GM19452 (cell line): ENCODE measurements around the gene SH3RF1.
"Not testable (repeated sequence)": the region's sequence is repeated elsewhere in the genome, so short reads cannot be mapped to it uniquely, and the experiment has no call there.

Experiments
- ATAC-seq: cut with Tn5 transposase; IDR thresholded peaks from one replicate; pipeline ENCODE4 v1.9.1; 2021; ENCODE audit not compliant: unreplicated experiment

Gene SH3RF1

DNA sequence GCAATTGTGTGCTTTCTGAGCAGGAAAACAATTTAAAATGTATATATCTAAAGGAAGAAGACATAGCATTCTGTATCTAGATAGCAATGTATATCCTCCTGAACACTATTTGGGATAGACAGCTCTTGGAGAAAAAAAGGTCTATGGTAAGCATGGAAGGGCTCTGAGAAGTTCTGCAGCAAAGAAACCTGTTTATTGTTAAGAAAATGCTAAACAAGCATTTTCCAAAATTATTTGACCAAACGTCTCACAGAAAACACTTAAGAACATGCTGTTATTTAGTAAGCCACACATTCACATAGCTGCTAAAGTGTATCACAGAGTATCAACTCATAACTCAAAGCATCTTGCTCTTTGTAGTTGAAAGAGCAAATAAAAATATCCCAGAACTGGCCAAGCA is 67.9 kb downstream of the SH3RF1 start:
- ATAC-seq = no peak

DNA sequence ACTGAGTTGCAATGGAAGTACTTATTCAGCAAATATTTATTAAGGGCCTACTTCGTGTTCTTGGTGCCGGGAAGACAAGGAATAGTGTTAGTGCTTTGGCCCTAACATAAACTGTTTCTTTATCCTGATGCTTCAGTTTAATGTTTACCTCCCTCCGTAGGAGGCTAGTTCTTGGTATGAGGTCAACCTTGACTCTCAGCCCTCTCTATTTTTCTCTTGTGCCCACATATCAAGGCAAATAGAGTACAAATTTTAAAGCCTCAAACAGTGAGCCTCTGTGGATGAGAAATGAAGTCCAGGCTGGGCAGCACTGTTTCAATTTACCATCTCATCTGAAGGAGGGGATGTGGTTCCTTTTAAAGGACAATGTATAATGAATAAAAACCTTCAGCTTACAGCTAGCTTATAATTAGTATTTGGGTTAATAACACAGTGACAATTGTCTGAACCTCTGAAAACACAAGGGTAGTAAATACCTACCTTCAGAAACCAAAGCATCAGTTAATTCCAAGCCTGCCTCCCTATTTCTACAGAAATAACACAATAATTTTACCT is 68.5 kb downstream of the SH3RF1 start:
- ATAC-seq = no peak

DNA sequence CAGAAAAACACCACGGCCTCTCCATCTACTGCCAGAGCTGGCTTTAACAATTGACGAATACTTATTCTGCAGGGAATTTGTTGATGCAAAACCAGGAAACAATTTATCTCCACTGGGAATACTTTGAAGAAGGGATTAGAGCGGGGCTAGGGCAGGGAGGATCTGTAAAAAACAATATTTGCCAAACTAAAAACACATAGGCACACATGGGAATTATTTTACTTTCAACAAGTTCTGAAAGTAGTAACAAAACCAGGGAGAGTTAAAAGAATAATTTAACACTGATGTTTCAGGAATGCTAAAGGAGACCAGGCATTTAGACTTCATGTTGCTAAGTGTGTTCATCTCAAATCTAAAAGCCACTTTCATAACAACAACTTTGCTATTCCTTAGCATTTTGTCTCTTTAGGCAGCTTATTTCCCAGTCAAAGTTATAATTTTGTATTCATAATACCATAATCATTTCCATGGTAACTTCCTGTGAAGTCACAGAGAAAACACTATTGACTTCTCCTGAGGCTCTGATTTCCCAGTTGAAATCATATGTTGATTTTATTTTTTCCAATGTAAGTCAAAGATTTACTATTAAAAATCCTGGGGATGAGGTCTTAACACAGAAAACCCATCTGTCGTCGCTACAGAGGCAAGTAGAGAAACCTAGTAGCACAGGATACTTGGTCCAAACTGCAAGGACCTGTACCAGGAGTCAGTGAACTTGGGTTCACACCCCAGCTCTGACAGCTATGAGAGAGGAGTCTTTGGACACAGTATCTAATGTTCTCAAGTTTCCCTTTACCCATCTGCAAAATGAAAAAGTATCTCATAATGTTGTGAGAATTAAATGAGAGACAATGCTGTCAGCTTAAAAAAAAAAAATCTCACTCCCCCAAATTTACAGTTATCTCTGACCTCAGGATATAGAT is 69.3 kb downstream of the SH3RF1 start:
- no peak for ATAC-seq

GRCh38 chr4:169200361-169201030 is 70.3 kb downstream of the SH3RF1 start:
- ATAC-seq = no peak

- ATAC-seq = no peak
Observed at GRCh38 chr4:169199184-169199583, 71.6 kb downstream of the SH3RF1 start.

DNA sequence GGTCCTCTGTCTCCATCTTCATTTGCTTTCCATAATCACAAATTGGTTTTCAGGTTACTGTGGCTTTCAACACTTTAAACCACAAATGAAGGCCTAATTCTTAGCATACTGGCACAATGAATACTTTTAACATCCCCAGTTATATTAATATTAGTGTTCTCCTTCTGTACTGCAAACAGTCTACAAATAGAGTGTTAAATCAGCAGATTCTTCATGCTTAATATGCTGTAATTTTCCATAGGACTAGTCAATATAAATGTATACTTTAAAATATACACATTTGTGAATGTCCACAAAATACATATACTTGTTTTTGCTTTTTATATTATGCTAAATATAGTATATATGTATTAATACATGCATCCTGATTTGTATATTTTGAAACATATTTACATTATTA is 72.6 kb downstream of the SH3RF1 start:
- no peak for ATAC-seq

GRCh38 chr4:169197206-169197605 is 73.5 kb downstream of the SH3RF1 start:
- not testable (repeated sequence) for ATAC-seq

DNA sequence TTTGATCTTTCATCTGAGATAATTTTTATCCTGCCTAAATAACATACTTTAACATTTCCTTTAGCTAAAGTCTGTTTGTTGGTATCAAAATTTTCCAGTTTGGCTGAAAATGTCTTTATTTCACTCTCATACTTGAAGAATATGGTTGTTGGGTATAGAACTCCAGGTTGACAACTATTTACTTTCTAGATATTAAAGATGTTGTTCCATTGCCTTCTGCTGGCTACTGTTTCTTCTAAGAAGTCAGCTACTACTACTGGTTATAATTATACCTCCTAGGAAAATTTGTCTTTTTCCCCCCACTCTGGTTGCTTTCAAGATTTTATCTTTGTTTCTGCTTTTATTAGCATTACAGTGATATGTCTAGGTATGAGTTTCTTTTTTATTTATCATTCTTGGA is 75.7 kb downstream of the SH3RF1 start:
- ATAC-seq = no peak

- ATAC-seq = not testable (repeated sequence)
Observed at GRCh38 chr4:169189968-169190367, 80.8 kb downstream of the SH3RF1 start.

GRCh38 chr4:169189372-169189771 is 81.4 kb downstream of the SH3RF1 start:
- ATAC-seq = peak; percentile 87

DNA sequence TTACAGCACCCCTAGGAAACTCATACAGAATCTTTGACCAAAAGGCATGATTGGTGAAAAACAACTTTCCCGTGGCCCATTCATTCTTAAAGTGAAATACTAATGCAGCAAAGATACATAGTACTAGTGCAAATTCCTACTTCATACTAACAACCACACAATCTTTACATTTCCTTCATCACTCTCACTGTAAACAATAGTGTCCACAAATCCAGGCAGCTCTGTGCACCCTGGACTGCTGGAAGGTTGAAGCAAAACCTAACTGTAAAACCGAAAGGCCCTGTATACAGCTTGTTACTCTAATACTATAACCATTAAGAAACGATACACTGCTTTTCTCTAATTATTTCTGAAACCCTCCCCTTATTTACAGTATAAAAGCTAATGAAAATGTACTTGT is 82.6 kb downstream of the SH3RF1 start:
- ATAC-seq = no peak

GRCh38 chr4:169185133-169185956 is 85.4 kb downstream of the SH3RF1 start:
- no peak for ATAC-seq

GRCh38 chr4:169184686-169185085 is 86.1 kb downstream of the SH3RF1 start:
- no peak for ATAC-seq

- no peak for ATAC-seq
Observed at GRCh38 chr4:169184236-169184635, 86.5 kb downstream of the SH3RF1 start.

DNA sequence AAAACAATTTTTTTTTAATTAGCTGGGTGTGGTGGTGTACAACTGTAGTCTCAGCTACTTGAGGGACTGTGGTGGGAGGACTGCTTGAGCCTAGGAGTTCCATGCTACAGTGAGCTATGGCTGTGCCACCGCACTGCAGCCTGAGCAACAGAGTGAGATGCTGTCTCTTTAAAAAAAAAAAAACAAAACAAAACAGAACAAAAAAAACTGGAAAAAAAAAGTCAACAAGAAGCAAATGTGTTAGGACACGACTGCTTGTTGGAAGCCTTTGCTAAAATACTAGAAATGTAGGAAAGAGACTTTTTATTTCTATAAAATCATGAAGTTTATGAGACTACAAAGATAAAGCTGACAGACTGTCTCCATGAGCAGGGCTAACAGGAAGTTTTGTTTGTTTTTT is 87.2 kb downstream of the SH3RF1 start:
- ATAC-seq = no peak

DNA sequence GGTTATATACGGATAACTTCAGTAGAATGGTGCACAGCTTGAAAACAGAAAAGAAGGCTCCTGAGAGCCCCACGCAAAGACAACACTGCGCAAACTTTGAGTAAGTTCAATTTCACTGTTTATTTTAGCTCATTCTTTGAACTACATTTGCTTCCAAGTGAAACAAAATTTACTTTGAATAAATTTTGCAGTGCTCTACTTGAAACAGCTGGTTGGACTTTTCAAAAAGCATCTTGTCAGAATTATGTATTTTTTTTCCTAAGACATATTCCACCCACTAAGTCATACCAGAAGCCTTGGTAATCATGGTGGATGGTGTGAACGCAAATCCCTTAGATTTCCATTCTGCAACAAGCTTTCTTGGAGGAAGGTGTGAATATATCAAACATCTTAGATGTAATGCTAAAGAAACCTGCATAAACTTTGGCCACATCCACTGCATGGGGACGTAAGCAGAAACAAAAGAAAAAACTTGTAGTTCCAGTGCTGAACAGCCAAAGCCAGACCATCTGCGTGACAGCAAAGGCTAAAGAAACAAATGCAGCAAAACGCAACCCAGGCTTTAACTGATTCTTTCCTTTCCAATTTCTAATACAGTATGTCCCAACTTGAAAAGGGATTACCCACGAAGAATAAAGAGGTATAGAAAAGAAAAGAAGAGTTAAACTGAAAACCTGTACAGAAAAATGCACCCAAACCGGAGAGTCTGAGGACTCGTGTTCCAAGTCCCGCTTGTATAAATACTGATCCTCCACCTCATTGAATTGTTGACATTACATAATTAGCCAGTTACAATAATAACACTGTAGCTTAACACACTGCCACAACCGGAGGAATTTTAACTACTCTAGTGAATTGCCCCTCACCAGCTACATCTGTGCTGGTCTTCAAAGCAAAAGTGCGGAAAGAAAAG is 90.9 kb downstream of the SH3RF1 start:
- no peak for ATAC-seq

DNA sequence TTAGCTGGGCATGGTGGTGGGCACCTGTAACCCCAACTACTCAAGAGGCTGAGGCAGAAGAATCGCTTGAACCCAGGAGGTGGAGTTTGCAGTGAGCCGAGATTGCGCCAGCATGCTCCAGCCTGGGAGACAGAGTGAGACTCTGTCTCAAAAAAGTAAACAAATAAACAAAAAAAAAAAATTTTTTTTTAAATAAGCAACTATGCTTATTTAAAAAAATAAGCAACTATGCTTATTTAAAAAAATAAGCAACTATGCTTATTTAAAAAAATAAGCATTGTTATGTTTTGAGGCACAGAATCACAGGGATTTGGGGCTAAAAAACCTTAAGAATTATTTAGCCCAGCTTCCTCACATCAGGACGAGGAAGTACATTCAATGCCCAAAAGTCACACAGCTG is 92.7 kb downstream of the SH3RF1 start:
- ATAC-seq = not testable (repeated sequence)

GRCh38 chr4:169175476-169175875 is 95.3 kb downstream of the SH3RF1 start:
- ATAC-seq = no peak

DNA sequence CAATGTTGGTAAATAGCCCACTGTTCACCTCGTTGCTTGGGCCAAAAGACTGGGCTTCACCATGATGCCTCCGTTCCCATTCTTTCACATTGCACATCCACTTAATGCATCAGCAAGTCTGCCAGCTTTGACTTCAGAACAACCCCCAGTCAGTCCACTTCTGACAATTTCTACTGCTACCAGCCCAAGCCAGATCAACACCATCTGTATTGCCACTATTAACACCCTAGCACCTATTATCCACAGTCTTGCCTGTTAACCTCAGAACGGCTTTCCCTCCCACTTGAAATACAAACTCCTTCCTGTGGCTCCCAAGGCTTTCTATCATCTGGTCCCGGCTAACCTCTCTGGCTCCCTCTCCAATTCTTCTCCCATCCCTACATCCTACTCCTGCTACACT is 95.7 kb downstream of the SH3RF1 start:
- no peak for ATAC-seq

DNA sequence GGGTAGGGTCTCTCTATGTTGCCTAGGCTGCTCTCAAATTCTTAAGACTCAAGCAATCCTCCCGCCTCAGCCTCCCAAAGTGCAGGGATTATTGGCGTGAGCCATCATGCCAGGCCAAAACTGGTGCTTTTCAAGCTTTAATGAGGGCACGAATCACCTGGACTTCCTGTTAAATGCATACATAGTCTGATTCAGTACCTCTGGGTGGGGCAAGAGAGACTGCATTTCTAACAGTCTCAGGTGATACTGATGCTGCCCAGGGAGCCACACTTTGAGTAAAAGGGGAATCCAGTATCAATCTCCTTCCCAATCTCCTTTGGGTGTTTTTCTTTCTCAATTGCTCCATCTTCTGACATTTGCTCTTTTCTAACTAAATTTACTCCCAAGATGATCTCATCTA is 96.5 kb downstream of the SH3RF1 start:
- no peak for ATAC-seq
